HCT116 (cell line): ENCODE results near the gene CHAMP1. TPM values are rescaled to one million over a fixed set of nuclear protein-coding genes. Genes with fewer than 3 reads are reported as not detected.

ENCODE experiments used
- ATAC-seq: fragments of 200-7000 bp; cut with Tn5 transposase; 2 replicates; pipeline ENCODE4 v1.9.1; 2020; ENCODE audit warnings: mild to moderate bottlenecking, moderate library complexity
- BruUV-seq: library from RNA; stranded (reverse); fragments of 400-500 nt; replicated peaks from 2 replicates; lab custom pipeline; 2021; lab: Mats Ljungman, UMichigan
- CTCF ChIA-PET: fragments of 300-600 bp; sonication (Branson Sonifier 250); formaldehyde crosslinking; loops from one replicate; lab custom pipeline; 2021; ENCODE audit warnings: antibody characterized with exemption; lab: Charles Lee
- POLR2A ChIA-PET: fragments of 300-600, 350-600 bp; sonication (Branson Sonifier 250); formaldehyde crosslinking; loops from one replicate; lab custom pipeline; 2021; ENCODE audit warnings: antibody characterized with exemption; lab: Charles Lee
- RAD21 ChIA-PET, 2 experiments: fragments of 300-600 bp; sonication (Branson Sonifier 250); formaldehyde crosslinking; loops; one replicate each; lab custom pipeline; 2023; ENCODE audit warnings: low total read pairs in 2 of 2; ENCODE audit not compliant: uncharacterized antibody in 2 of 2, unreplicated experiment in 2 of 2, low non-redundant PET in 1 of 2; lab: Charles Lee
- DNase-seq: peaks from one replicate; pipeline ENCODE4 v3.0.0-alpha.2; 2010; ENCODE audit warnings: low read depth, low spot score
- H2AFZ ChIP-seq: fragments of 200-600 bp; shearing (Covaris generic), sonication (generic); 2 replicates; pipeline ENCODE4 v1.6.1; 2017; ENCODE audit warnings: low read depth, mixed run types, mixed read lengths, antibody characterized with exemption, low read length; ENCODE audit not compliant: poor library complexity, severe bottlenecking
- H3K27ac ChIP-seq: 2 replicates; pipeline ENCODE4 v1.5.1; 2012; ENCODE audit warnings: low read depth, low read length
- H3K27me3 ChIP-seq: fragments of 200-600 bp; sonication (generic); 2 replicates; pipeline ENCODE4 v1.6.1; 2016; ENCODE audit warnings: mixed run types, low read length, mixed read lengths; ENCODE audit not compliant: insufficient read depth
- H3K36me3 ChIP-seq, 2 experiments: fragments of 200-500 bp in 1 of 2; fragments of 200-600 bp in 1 of 2; sonication (Bioruptor generic) in 1 of 2; sonication (generic) in 1 of 2; 2 replicates each; pipeline versions ENCODE4 v1.5.1 to v1.6.1; 2014 to 2016; ENCODE audit warnings: low read length in 2 of 2, inconsistent platforms in 1 of 2, mixed read lengths in 1 of 2, mixed run types in 1 of 2; ENCODE audit not compliant: insufficient read depth in 2 of 2, control insufficient read depth in 1 of 2
- H3K4me1 ChIP-seq, 2 experiments: fragments of 200-600 bp in 1 of 2; sonication (generic) in 1 of 2; 2 replicates each; pipeline versions ENCODE4 v1.5.1 to v1.6.1; 2012 to 2017; ENCODE audit warnings: low read length in 2 of 2, inconsistent platforms in 1 of 2, mild to moderate bottlenecking in 1 of 2, mixed read lengths in 1 of 2, mixed run types in 1 of 2, moderate library complexity in 1 of 2; ENCODE audit not compliant: insufficient read depth in 2 of 2, control insufficient read depth in 1 of 2
- H3K4me2 ChIP-seq: fragments of 200-600 bp; sonication (generic); 2 replicates; pipeline ENCODE4 v1.6.1; 2017; ENCODE audit warnings: mixed run types, low read length, mixed read lengths
- H3K4me3 ChIP-seq, 2 experiments: fragments of 200-600 bp in 1 of 2; sonication (generic) in 1 of 2; replicated peaks in 1 of 2; 2 replicates each; pipeline ENCODE4 v1.5.1; 2011 to 2016; ENCODE audit warnings: low read length in 2 of 2, control low read depth in 1 of 2, low read depth in 1 of 2, mild to moderate bottlenecking in 1 of 2, mixed read lengths in 1 of 2, mixed run types in 1 of 2
- H3K79me2 ChIP-seq: fragments of 200-600 bp; sonication (generic); 2 replicates; pipeline ENCODE4 v1.6.1; 2017; ENCODE audit warnings: mild to moderate bottlenecking, mixed run types, low read length, moderate library complexity, mixed read lengths; ENCODE audit not compliant: insufficient read depth
- H3K9ac ChIP-seq: fragments of 200-600 bp; sonication (generic); 2 replicates; pipeline ENCODE4 v1.6.1; 2016; ENCODE audit warnings: low read length, mixed read lengths
- H3K9me2 ChIP-seq: fragments of 200-600 bp; sonication (generic), shearing (Covaris generic); 2 replicates; pipeline ENCODE4 v1.6.1; 2017; ENCODE audit warnings: mixed run types, mild to moderate bottlenecking, moderate library complexity; ENCODE audit not compliant: insufficient read depth
- H3K9me3 ChIP-seq, 2 experiments: fragments of 200-500 bp in 1 of 2; fragments of 200-600 bp in 1 of 2; sonication (Bioruptor generic) in 1 of 2; sonication (generic) in 1 of 2; 2 replicates each; pipeline ENCODE4 v1.6.1; 2014 to 2017; ENCODE audit warnings: low read length in 2 of 2, mixed read lengths in 2 of 2, inconsistent platforms in 1 of 2, low read depth in 1 of 2, mild to moderate bottlenecking in 1 of 2, mixed run types in 1 of 2, moderate library complexity in 1 of 2; ENCODE audit not compliant: control insufficient read depth in 1 of 2, insufficient read depth in 1 of 2
- H4K20me1 ChIP-seq: fragments of 200-600 bp; sonication (generic), shearing (Covaris generic); 2 replicates; pipeline ENCODE4 v1.6.1; 2017; ENCODE audit warnings: mixed run types, mild to moderate bottlenecking, moderate library complexity; ENCODE audit not compliant: insufficient read depth
- CEBPB ChIP-seq: IDR thresholded peaks from 2 replicates; pipeline ENCODE4 v1.6.1; 2012; ENCODE audit warnings: low read depth
- EGR1 ChIP-seq: IDR thresholded peaks from 2 replicates; pipeline ENCODE4 v1.6.1; 2012; ENCODE audit warnings: low read depth
- ELF1 ChIP-seq: IDR thresholded peaks from 2 replicates; pipeline ENCODE4 v1.6.1; 2012; ENCODE audit warnings: low read depth, borderline replicate concordance
- EZH2 ChIP-seq: fragments of 200-600 bp; sonication (generic); IDR thresholded peaks from 2 replicates; pipeline ENCODE4 v1.6.1; 2017; ENCODE audit warnings: antibody characterized with exemption, mixed run types
- EZH2phosphoT487 ChIP-seq: fragments of 200-600 bp; IDR thresholded peaks from 2 replicates; pipeline ENCODE4 v1.6.1; 2018; ENCODE audit warnings: antibody characterized with exemption, borderline replicate concordance
- JUND ChIP-seq: IDR thresholded peaks from 2 replicates; pipeline ENCODE4 v1.6.1; 2012
- MAX ChIP-seq: IDR thresholded peaks from 2 replicates; pipeline ENCODE4 v1.6.1; 2012
- POLR2A ChIP-seq: IDR thresholded peaks from 2 replicates; pipeline ENCODE4 v1.7.0; 2011; ENCODE audit warnings: borderline replicate concordance; ENCODE audit not compliant: insufficient read depth, insufficient read length; ENCODE audit errors: extremely low read depth
- POLR2AphosphoS5 ChIP-seq: IDR thresholded peaks from 2 replicates; pipeline ENCODE4 v1.6.1; 2011; ENCODE audit warnings: mild to moderate bottlenecking, low read depth, low read length, moderate library complexity
- RAD21 ChIP-seq: IDR thresholded peaks from 2 replicates; pipeline ENCODE4 v1.6.1; 2012; ENCODE audit warnings: low read depth, mild to moderate bottlenecking
- SIN3A ChIP-seq: IDR thresholded peaks from 2 replicates; pipeline ENCODE4 v1.6.1; 2012; ENCODE audit warnings: low read depth
- SP1 ChIP-seq: IDR thresholded peaks from 2 replicates; pipeline ENCODE4 v1.6.1; 2012; ENCODE audit warnings: low read depth
- SRF ChIP-seq: IDR thresholded peaks from 2 replicates; pipeline ENCODE4 v1.6.1; 2012; ENCODE audit warnings: low read depth
- ZFX ChIP-seq: fragments of 450-650 bp; IDR thresholded peaks from 2 replicates; pipeline ENCODE4 v1.6.1; 2017
- ZNF274 ChIP-seq: fragments of 200-500 bp; sonication (Bioruptor generic); IDR thresholded peaks from 2 replicates; pipeline ENCODE4 v1.6.1; 2014; ENCODE audit warnings: mild to moderate bottlenecking, low read depth, low read length, inconsistent platforms
- intact Hi-C: fragments of 100-400 bp; cut with micrococcal nuclease; formaldehyde crosslinking; loops from 2 replicates; pipeline ENCODE4 v1.10.0; 2022
- total RNA-seq: library from RNA; stranded (reverse); gene quantifications from one replicate; pipeline ENCODE4 v1.2.1, GENCODE V29; 2021; ENCODE audit not compliant: unreplicated experiment
- TF ChIP-seq, protein P1 (sequence below): IDR thresholded peaks from 2 replicates; pipeline ENCODE4 v1.6.1; 2012; ENCODE audit warnings: low read depth
- TF ChIP-seq, protein P2 (sequence below), 3 experiments: fragments of 200-600 bp in 1 of 3; sonication (generic) in 1 of 3; IDR thresholded peaks in 2 of 3; conservative IDR thresholded peaks in 1 of 3; 2 replicates each; pipeline ENCODE4 v1.5.1; 2012 to 2017; ENCODE audit warnings: low read depth in 2 of 3, low read length in 2 of 3, antibody characterized with exemption in 1 of 3, borderline replicate concordance in 1 of 3, control low read depth in 1 of 3, mild to moderate bottlenecking in 1 of 3, mixed read lengths in 1 of 3, mixed run types in 1 of 3, moderate library complexity in 1 of 3; ENCODE audit not compliant: insufficient read depth in 1 of 3
- TF ChIP-seq, protein P3 (sequence below): IDR thresholded peaks from 2 replicates; pipeline ENCODE4 v1.6.1; 2012

The CHAMP1 gene
- total RNA-seq, 1 experiment from 2014 or later: 31.5 TPM

DNA sequence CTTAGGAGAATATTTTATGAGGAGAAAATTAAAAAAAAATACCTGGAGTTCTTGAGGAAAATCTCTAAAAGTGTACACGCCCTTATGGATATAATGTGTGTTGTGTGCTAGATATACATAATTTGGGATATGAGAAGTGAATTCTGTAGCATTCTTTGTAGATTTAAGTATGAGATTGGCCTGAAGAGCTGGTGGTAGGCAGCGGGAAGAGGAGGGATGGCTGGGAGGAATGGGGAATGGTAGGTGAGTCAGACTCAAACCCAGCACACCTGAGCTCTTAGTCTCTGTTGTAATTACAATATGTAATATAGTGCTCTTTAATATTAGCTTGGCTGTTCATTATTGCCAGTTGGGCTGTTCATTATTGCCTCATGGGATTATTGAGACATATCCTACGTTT, 7.0 kb downstream of the CHAMP1 start (continued):
- TF ChIP-seq SIN3A (no peak), POLR2AphosphoS5 (no peak), JUND (no peak), SP1 (no peak)
- TF ChIP-seq, protein P1, sequence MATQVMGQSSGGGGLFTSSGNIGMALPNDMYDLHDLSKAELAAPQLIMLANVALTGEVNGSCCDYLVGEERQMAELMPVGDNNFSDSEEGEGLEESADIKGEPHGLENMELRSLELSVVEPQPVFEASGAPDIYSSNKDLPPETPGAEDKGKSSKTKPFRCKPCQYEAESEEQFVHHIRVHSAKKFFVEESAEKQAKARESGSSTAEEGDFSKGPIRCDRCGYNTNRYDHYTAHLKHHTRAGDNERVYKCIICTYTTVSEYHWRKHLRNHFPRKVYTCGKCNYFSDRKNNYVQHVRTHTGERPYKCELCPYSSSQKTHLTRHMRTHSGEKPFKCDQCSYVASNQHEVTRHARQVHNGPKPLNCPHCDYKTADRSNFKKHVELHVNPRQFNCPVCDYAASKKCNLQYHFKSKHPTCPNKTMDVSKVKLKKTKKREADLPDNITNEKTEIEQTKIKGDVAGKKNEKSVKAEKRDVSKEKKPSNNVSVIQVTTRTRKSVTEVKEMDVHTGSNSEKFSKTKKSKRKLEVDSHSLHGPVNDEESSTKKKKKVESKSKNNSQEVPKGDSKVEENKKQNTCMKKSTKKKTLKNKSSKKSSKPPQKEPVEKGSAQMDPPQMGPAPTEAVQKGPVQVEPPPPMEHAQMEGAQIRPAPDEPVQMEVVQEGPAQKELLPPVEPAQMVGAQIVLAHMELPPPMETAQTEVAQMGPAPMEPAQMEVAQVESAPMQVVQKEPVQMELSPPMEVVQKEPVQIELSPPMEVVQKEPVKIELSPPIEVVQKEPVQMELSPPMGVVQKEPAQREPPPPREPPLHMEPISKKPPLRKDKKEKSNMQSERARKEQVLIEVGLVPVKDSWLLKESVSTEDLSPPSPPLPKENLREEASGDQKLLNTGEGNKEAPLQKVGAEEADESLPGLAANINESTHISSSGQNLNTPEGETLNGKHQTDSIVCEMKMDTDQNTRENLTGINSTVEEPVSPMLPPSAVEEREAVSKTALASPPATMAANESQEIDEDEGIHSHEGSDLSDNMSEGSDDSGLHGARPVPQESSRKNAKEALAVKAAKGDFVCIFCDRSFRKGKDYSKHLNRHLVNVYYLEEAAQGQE: no peak
- TF ChIP-seq, protein P2, sequence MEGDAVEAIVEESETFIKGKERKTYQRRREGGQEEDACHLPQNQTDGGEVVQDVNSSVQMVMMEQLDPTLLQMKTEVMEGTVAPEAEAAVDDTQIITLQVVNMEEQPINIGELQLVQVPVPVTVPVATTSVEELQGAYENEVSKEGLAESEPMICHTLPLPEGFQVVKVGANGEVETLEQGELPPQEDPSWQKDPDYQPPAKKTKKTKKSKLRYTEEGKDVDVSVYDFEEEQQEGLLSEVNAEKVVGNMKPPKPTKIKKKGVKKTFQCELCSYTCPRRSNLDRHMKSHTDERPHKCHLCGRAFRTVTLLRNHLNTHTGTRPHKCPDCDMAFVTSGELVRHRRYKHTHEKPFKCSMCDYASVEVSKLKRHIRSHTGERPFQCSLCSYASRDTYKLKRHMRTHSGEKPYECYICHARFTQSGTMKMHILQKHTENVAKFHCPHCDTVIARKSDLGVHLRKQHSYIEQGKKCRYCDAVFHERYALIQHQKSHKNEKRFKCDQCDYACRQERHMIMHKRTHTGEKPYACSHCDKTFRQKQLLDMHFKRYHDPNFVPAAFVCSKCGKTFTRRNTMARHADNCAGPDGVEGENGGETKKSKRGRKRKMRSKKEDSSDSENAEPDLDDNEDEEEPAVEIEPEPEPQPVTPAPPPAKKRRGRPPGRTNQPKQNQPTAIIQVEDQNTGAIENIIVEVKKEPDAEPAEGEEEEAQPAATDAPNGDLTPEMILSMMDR (IDR thresholded peaks at IDR 0.05 in 2 of 3, conservative IDR thresholded peaks at IDR 0.05 in 1 of 3; ENCODE audit: borderline replicate concordance in 1 of 3, insufficient read depth in 1 of 3, low read depth in 2 of 3, low read length in 2 of 3): no peak

DNA sequence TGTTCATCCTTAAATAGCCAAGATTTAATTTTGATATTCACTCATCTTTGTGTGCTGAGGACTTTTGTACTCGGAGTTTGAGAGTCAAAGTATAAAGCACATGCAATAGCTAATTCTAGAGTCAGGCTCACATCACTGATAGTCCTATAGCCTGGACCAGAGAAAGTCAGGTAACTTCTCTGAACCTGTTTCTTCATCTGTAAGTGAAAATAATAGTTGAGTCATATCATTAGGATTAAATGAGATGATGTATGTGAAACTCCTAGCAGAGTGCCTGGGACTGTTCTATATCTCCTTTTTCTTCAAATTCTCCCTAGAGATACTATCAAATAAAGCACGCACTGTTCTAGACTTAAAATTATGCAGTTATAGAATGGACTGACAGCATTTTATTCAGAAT, 9.0 kb downstream of the CHAMP1 start:
- no peaks in the 10 kb centered on the region for H3K9me3 ChIP-seq
- H3K36me3 ChIP-seq: peaks cover 50 to 63% of the 10 kb centered on the region in 2 experiments
- no peak overlapping the region for H3K4me2 ChIP-seq
- ATAC-seq (no peak), DNase-seq (no peak)
- H3K79me2 ChIP-seq: peaks cover 74% of the 10 kb centered on the region
- intact Hi-C loops: no loop called here
- POLR2A ChIA-PET: no interaction called here
- H3K4me3 ChIP-seq: no peak overlapping the region
- CTCF ChIA-PET: no interaction called here
- H3K4me1 ChIP-seq: peaks cover 0 to 3% of the 10 kb centered on the region in 2 experiments; a peak in 1 of 4 replicates
- no peak for TF ChIP-seq SIN3A
- TF ChIP-seq EZH2phosphoT487: no peak
- no peak for TF ChIP-seq ZFX
- TF ChIP-seq EGR1: no peak
- TF ChIP-seq CEBPB: no peak
- no peak for TF ChIP-seq EZH2
- no peak for TF ChIP-seq RAD21
- TF ChIP-seq SP1: no peak
- TF ChIP-seq SRF: no peak
- no peak for TF ChIP-seq POLR2A
- TF ChIP-seq MAX: no peak
- TF ChIP-seq, protein P2 (IDR thresholded peaks at IDR 0.05 in 2 of 3, conservative IDR thresholded peaks at IDR 0.05 in 1 of 3; ENCODE audit: borderline replicate concordance in 1 of 3, insufficient read depth in 1 of 3, low read depth in 2 of 3, low read length in 2 of 3): no peak
- TF ChIP-seq ZNF274: no peak
- no peak for TF ChIP-seq ELF1
- TF ChIP-seq, protein P3, sequence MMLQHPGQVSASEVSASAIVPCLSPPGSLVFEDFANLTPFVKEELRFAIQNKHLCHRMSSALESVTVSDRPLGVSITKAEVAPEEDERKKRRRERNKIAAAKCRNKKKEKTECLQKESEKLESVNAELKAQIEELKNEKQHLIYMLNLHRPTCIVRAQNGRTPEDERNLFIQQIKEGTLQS: no peak
- TF ChIP-seq, all 23 proteins: peak for 0
- Histone ChIP-seq H2AFZ (no peak overlapping the region), H3K9me2 (no peaks in the 10 kb centered on the region), H4K20me1 (0 out of 2 replicates have a peak, but pooled peaks cover 8% of the 10 kb centered on the region), H3K27me3 (no peaks in the 10 kb centered on the region), H3K9ac (no peak overlapping the region), H3K27ac (no peak overlapping the region)
- RAD21 ChIA-PET: no interaction called here
- BruUV-seq: no TSS peak
